ENCODE results near the gene DHX9. TPM values are rescaled to one million over a fixed set of nuclear protein-coding genes. Genes with fewer than 3 reads are reported as not detected.

DHX9 gene
- total and polyA plus RNA-seq, 2 of the 13 experiments (the other 11 are each of a cell fraction or from before 2014, with no cell fraction given), result 84.8 to 211 TPM

DNA sequence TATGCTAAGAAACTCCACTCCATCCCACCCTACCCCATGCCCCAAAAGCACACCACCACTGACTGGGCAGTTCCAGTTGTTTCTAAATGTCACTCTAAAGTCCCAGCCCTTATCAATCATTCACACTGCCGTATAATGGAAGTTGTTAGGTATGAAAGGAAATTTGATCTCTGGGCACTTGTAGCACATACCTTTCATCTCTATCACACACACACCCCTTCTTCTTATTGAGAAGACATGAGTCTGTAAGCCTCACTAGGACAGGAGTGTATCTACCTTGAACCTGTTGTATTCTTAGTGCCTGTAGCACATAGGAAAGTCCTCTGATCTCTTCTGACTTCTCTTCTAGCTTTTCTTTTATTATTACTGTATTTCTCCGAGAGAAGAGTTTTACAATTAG lies 22.3 kb upstream of the DHX9 start:
- Histone ChIP-seq H3K79me2 (ENCODE audit: insufficient read depth, low read length) (no peaks in the 10 kb centered on the region), H3K9ac (ENCODE audit: insufficient read depth, low read depth, low read length) (no peak overlapping the region), H3K27ac (ENCODE audit: extremely low read length, insufficient read depth, low read length) (no peak overlapping the region), H2AFZ (ENCODE audit: low read length) (no peak overlapping the region), H3K9me3 (ENCODE audit: low read length) (no peaks in the 10 kb centered on the region), H3K4me1 (ENCODE audit: insufficient read depth, low read length) (no peaks in the 10 kb centered on the region), H4K20me1 (ENCODE audit: insufficient read depth, low read length) (no peaks in the 10 kb centered on the region), H3K36me3 (replicated peaks in 1 of 2; ENCODE audit: control insufficient read depth in 1 of 2, insufficient read depth in 2 of 2, low read length in 2 of 2) (no peaks in the 10 kb centered on the region), H3K4me3 (replicated peaks in 1 of 3; ENCODE audit: insufficient read depth in 1 of 3, low read depth in 2 of 3, low read length in 3 of 3) (no peak overlapping the region), H3K4me2 (ENCODE audit: low read depth, low read length) (no peak overlapping the region), H3K27me3 (ENCODE audit: control insufficient read depth in 1 of 2, insufficient read depth in 2 of 2, low read length in 2 of 2) (peaks cover 0 to 10% of the 10 kb centered on the region in 2 experiments; a peak in 1 of 5 replicates)
- POLR2A ChIA-PET, result no interaction called here
- no peak for ATAC-seq
- in situ Hi-C loops (cut with HindIII; ENCODE audit: extremely low pct_ligation_motif_present, low pct_unique_long_range_greater_than_20kb), result no loop called here
- WGBS (ENCODE audit: low lambda C conversion rate), result 9% methylated on average over 2 of the region's 2 CpGs
- DNase-seq (ENCODE audit: low spot score), result no peak
- CTCF ChIA-PET (ENCODE audit: low intra/inter-chr PET ratio, low total read pairs), result no interaction called here
- TF ChIP-seq, protein P1, sequence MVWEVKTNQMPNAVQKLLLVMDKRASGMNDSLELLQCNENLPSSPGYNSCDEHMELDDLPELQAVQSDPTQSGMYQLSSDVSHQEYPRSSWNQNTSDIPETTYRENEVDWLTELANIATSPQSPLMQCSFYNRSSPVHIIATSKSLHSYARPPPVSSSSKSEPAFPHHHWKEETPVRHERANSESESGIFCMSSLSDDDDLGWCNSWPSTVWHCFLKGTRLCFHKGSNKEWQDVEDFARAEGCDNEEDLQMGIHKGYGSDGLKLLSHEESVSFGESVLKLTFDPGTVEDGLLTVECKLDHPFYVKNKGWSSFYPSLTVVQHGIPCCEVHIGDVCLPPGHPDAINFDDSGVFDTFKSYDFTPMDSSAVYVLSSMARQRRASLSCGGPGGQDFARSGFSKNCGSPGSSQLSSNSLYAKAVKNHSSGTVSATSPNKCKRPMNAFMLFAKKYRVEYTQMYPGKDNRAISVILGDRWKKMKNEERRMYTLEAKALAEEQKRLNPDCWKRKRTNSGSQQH (CRISPR knock-in tag; IDR thresholded peaks at IDR 0.05; ENCODE audit: low read depth), result no peak
- no peak for TF ChIP-seq CREB1 (IDR thresholded peaks at IDR 0.05)
- TF ChIP-seq CREB1 (CRISPR knock-in tag; IDR thresholded peaks at IDR 0.05), result no peak
- TF ChIP-seq, protein P2, sequence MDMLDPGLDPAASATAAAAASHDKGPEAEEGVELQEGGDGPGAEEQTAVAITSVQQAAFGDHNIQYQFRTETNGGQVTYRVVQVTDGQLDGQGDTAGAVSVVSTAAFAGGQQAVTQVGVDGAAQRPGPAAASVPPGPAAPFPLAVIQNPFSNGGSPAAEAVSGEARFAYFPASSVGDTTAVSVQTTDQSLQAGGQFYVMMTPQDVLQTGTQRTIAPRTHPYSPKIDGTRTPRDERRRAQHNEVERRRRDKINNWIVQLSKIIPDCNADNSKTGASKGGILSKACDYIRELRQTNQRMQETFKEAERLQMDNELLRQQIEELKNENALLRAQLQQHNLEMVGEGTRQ (IDR thresholded peaks at IDR 0.05; ENCODE audit: low read depth, low read length), result no peak
- TF ChIP-seq, protein P2 (CRISPR knock-in tag; IDR thresholded peaks at IDR 0.05; ENCODE audit: borderline replicate concordance), result no peak
- TF ChIP-seq ZEB1 (IDR thresholded peaks at IDR 0.05; ENCODE audit: insufficient replicate concordance, low read depth), result no peak
- TF ChIP-seq THYN1 (CRISPR knock-in tag; IDR thresholded peaks at IDR 0.05; ENCODE audit: borderline replicate concordance, low read depth), result no peak
- TF ChIP-seq RNF2 (conservative IDR thresholded peaks at IDR 0.05; ENCODE audit: low read depth), result no peak
- no peak for TF ChIP-seq ZNF704 (CRISPR knock-in tag; IDR thresholded peaks at IDR 0.05; ENCODE audit: borderline replicate concordance)
- intact Hi-C loops (cut with micrococcal nuclease; ENCODE audit: unreplicated experiment), result no loop called here
- no peak for FAIRE-seq
- BruUV-seq (replicated peaks), result no TSS peak
